Heart right ventricle (tissue), 16 donors: Measurements from ENCODE around the gene SELENOP. TPM values are rescaled to one million over a fixed set of nuclear protein-coding genes. Genes with fewer than 3 reads are reported as not detected.
A peak's percentile ranks its signal among the peaks of the same experiment; 100 is the strongest.
"Not testable (repeated sequence)": the region's sequence is repeated elsewhere in the genome, so short reads cannot be mapped to it uniquely, and the experiment has no call there.

Source experiments
- ATAC-seq, 8 donors: fragments of 200-7000 bp; cut with Tn5 transposase; one replicate each; pipeline ENCODE4 v1.9.1; 2020; ENCODE audit warnings: mild to moderate bottlenecking in 8 of 8, moderate library complexity in 8 of 8, moderate number of reproducible peaks in 1 of 8
- DNase-seq, 2 donors: peaks; one replicate each; pipeline ENCODE4 v3.0.0-alpha.2; 2020
- H3K27ac ChIP-seq, 10 donors: fragments of 200-600 bp; sonication (generic) in 2 of 10; one replicate each; pipeline versions ENCODE4 v1.5.0 to v1.8.0; 2020 to 2022; ENCODE audit warnings: mild to moderate bottlenecking in 3 of 10
- H3K27me3 ChIP-seq, 7 donors: fragments of 200-600 bp; one replicate each; pipeline ENCODE4 v1.8.0; 2021 to 2022; ENCODE audit warnings: mild to moderate bottlenecking in 2 of 7
- H3K36me3 ChIP-seq, 9 donors: fragments of 200-600 bp; sonication (generic) in 1 of 9; one replicate each; pipeline versions ENCODE4 v1.5.0 to v1.8.0; 2020 to 2022; ENCODE audit warnings: mild to moderate bottlenecking in 2 of 9
- H3K4me1 ChIP-seq, 9 donors: fragments of 200-600 bp; sonication (generic) in 1 of 9; one replicate each; pipeline versions ENCODE4 v1.5.0 to v1.8.0; 2020 to 2022; ENCODE audit warnings: mild to moderate bottlenecking in 4 of 9
- H3K4me3 ChIP-seq, 10 donors: fragments of 200-600 bp; sonication (generic) in 2 of 10; one replicate each; pipeline versions ENCODE4 v1.5.0 to v1.8.0; 2020 to 2022; ENCODE audit warnings: mild to moderate bottlenecking in 7 of 10, moderate library complexity in 2 of 10
- H3K9me3 ChIP-seq, 11 donors: fragments of 200-600 bp in 10 of 11; sonication (generic) in 2 of 11; one replicate each; pipeline versions ENCODE4 v1.5.0 to v1.8.0; 2013 to 2022; ENCODE audit warnings: mild to moderate bottlenecking in 2 of 11, control low read depth in 1 of 11, moderate library complexity in 1 of 11
- WGBS, 2 donors: extraction: QIAGEN DNeasy Blood & Tissue Kit; methylation state at CpG; one replicate each; pipeline ENCODE4 v1.1.7; 2013; ENCODE audit warnings: inconsistent platforms in 1 of 2; 5-methylcytosine and 5-hydroxymethylcytosine counted together
- intact Hi-C, 10 donors: fragments of 100-400 bp; cut with DNase I; formaldehyde crosslinking; loops; one replicate each; pipeline versions ENCODE4 v1.11.1 to v1.14.2; 2022
- polyA plus RNA-seq, 2 donors: library from polyadenylated mRNA; stranded (reverse); fragments of 200-250 nt; gene quantifications; one replicate each; pipeline ENCODE4 v1.2.3, GENCODE V29; 2013
- total RNA-seq, 10 donors: library from RNA; stranded (reverse); fragmentation: NEBNext Ultra II Directional in 3 of 10; extraction: Animal tissue kit (Norgen Biotek cat#: 25700) in 3 of 10; gene quantifications; one replicate each; pipeline versions ENCODE4 v1.2.1 to v1.2.4, GENCODE V29; 2021 to 2023
- TF ChIP-seq, protein P1 (sequence below), 9 donors: fragments of 200-600 bp; sonication (generic) in 2 of 9; IDR thresholded peaks; one replicate each; pipeline versions ENCODE4 v1.5.0 to v1.8.0; 2021 to 2022; ENCODE audit warnings: antibody characterized with exemption in 9 of 9, mild to moderate bottlenecking in 5 of 9, moderate library complexity in 1 of 9
- donor health status: Arrhythmogenic right ventricular cardiomyopathy.
- donor health status: ischemic (EF 13 %, LVEDD 7.1; RV severe dilation, severe dysfunction).
- donor health status: healthy with polysubstance abuse.
- donor health status: DM: no; HTN: yes; CAD: no.
- donor health status: DM: no; HTN: no; CAD: no.
- donor health status: ischemic (EF 25% LVEDD 6.9; RV normal size, moderate dysfunction).
- donor health status: ischemic (EF 25% LVEDD 5.7; RV mildly dilated, moderate dysfunction).
- donor health status: healthy.
- donor health status: DM: yes; HTN: yes; CAD: no.
- donor health status: Ischemic cardiomyopathy.
- donor health status: ischemic (EF 35%, LVEDD 5.7; RV mildly dilated, moderate dysfunction).
- donor health status: nonischemic (EF 11% LVEDD 7.7; RV severe dilation, severe dysfunction).
- donor health status: DM: yes; HTN: yes; CAD: no.
- donor health status: PGD.
- donor health status: ischemic (EF 29% LVEDD 5.4; RV normal size, mild dysfunction).
- donor health status: nonischemic (EF 23%, LVEDD 6.1; RV moderate dilation, normal function).

Gene SELENOP
- total and polyA plus RNA-seq, 12 donors: 45.9 to 373 (median 169) TPM

DNA sequence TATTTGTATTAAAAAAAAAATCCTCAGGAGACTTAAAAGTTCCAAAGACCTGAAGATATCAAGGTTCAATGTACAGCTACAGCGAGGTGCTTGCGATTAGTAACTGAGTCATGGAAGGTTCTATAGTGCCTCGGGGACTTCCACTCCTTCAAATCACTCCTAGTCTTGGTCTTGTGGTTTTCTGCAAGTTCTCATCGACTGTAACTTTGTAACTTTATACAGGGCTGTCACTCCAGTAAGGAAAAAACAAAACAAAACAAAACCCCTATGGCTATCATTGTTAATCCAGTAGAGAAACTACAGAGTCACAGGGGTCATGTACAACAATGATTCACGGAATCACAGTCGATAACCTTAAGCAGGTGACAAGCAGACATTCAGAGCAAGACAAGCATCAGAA lies 39.8 kb upstream of the SELENOP start:
- Histone ChIP-seq H3K4me3 (no peak overlapping the region), H3K9me3 (peaks cover 0 to 3% (median 0%) of the 10 kb centered on the region in 11 donors), H3K27ac (no peak overlapping the region), H3K36me3 (no peaks in the 10 kb centered on the region), H3K27me3 (no peaks in the 10 kb centered on the region), H3K4me1 (peaks cover 0 to 10% (median 0%) of the 10 kb centered on the region in 9 donors)
- WGBS, 2 donors: 87 to 92% methylated on average over 6 of the region's 6 CpGs
- no peak for DNase-seq
- ATAC-seq: no peak
- intact Hi-C loops: no loop called here
- TF ChIP-seq, protein P1, sequence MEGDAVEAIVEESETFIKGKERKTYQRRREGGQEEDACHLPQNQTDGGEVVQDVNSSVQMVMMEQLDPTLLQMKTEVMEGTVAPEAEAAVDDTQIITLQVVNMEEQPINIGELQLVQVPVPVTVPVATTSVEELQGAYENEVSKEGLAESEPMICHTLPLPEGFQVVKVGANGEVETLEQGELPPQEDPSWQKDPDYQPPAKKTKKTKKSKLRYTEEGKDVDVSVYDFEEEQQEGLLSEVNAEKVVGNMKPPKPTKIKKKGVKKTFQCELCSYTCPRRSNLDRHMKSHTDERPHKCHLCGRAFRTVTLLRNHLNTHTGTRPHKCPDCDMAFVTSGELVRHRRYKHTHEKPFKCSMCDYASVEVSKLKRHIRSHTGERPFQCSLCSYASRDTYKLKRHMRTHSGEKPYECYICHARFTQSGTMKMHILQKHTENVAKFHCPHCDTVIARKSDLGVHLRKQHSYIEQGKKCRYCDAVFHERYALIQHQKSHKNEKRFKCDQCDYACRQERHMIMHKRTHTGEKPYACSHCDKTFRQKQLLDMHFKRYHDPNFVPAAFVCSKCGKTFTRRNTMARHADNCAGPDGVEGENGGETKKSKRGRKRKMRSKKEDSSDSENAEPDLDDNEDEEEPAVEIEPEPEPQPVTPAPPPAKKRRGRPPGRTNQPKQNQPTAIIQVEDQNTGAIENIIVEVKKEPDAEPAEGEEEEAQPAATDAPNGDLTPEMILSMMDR (IDR thresholded peaks at IDR 0.05): no peak

DNA sequence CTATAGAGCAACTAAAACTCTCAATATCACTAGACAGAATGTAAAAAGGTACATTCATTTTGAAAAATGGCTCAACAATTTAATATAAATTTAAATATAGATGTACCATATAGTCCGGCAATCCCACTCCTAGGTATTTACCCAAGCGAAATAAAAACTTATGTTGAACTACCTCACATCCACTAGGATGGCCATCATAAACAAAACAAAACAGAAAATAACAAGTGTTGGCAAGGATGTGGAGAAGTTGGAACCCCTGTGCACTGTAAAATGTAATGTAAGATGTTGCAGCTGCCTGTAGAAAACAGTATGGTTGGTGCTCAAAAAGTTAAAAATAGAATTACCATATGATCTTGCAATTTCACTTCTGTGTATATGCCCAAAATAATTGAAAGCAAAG lies 36.9 kb upstream of the SELENOP start:
- no peak for DNase-seq
- Histone ChIP-seq H3K36me3 (no peaks in the 10 kb centered on the region), H3K27ac (no peak overlapping the region), H3K4me1 (peaks cover 0 to 6% (median 3%) of the 10 kb centered on the region in 9 donors), H3K9me3 (peaks cover 0 to 3% (median 0%) of the 10 kb centered on the region in 11 donors), H3K27me3 (no peaks in the 10 kb centered on the region), H3K4me3 (no peak overlapping the region)
- ATAC-seq: no peak
- TF ChIP-seq, protein P1 (IDR thresholded peaks at IDR 0.05): no peak
- intact Hi-C loops: no loop called here
- WGBS, 2 donors: 95 to 96% methylated on average over 2 of the region's 2 CpGs

DNA sequence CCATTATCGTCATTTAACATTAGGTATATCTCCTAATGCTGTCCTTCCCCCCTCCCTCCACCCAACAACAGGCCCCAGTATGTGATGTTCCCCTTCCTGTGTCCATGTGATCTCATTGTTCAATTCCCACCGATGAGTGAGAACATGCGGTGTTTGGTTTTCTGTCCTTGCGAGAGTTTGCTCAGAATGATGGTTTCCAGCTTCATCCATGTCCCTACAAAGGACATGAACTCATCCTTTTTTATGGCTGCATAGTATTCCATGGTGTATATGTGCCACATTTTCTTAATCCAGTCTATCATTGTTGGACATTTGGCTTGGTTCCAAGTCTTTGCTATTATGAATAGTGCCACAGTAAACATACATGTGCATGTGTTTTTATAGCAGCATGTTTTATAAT lies 32.7 kb upstream of the SELENOP start:
- ATAC-seq, DNase-seq, H3K36me3 ChIP-seq, H3K4me3 ChIP-seq, intact Hi-C loops, H3K27me3 ChIP-seq, H3K9me3 ChIP-seq: not testable (repeated sequence)
- peak overlapping the region in 1 of 10 donors; percentile 68 for H3K27ac ChIP-seq
- WGBS, 2 donors: 97 to 98% methylated on average over 4 of the region's 4 CpGs
- peaks cover 2 to 44% (median 29%) of the 10 kb centered on the region in 9 donors for H3K4me1 ChIP-seq

DNA sequence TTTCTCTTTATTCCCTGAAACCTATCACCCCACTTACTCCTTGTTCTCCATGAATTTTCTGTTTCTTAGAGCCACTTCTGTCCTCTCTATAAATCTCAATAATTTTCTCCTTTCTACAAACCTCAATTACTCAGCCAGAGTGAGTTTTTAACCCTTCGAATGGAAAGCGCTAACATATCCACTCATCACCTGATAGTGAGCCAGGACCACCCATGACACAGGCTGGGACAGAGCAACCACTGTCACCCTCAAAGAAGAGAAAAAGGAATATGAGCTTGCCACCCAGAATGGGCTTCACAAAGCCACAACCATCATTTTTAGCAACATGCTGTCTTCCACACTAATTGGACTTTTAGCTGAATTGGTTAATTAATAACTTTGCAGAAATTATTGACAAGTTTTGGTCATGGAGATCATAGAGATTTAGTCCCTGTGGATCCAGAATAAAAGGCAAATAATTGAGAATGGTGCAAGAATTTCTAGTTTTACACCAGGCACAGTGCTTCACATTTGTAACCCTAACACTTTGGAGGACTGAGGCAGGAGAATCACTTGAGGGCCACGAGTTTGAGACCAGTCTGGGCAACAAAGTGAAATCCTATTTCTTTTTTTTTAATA lies 32.1 kb upstream of the SELENOP start:
- no peak for ATAC-seq
- Histone ChIP-seq H3K27ac (peak overlapping the region in 7 of 10 donors; percentile 47 to 78 (median 60)), H3K27me3 (no peaks in the 10 kb centered on the region), H3K4me3 (no peak overlapping the region), H3K9me3 (no peaks in the 10 kb centered on the region), H3K36me3 (no peaks in the 10 kb centered on the region), H3K4me1 (peaks cover 2 to 46% (median 29%) of the 10 kb centered on the region in 9 donors)
- TF ChIP-seq, protein P1 (IDR thresholded peaks at IDR 0.05): no peak
- 64 to 67% methylated on average over 3 of the region's 3 CpGs for WGBS, 2 donors
- intact Hi-C loops: no loop called here
- DNase-seq: no peak

DNA sequence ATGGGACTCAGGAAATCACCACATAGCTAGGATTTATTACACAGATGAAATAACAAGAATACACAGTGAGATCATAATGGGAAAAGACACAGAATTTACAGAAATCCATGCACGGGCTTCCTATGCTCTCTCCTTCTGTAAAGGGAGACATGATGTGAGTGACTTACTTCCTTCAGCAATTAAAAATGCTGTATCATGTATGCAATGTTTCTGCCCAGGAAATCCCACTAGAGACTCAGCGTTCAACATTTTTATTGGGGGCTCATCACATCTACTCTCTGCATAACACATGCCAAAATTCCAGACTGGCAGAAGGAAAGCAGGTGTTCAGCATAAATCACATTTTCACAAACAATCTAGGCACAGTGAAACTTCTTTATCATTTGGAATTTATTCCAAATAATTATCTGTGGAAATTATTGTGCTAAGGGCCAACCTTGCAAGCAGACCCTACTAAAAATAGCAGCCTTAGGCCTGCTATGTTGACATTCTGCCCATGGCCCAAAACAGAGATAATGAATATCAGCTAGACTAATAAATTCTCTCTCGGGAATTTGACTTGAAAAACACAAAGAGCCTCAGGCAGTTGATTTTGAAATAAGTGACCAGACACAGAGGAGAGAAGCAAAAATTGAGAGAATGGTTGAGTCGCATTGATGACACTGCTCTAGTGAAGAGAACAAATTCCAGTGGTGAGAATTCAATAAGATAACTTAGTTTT lies 31.4 kb upstream of the SELENOP start:
- no peaks in the 10 kb centered on the region for H3K9me3 ChIP-seq
- TF ChIP-seq, protein P1 (IDR thresholded peaks at IDR 0.05): no peak
- H3K36me3 ChIP-seq: no peaks in the 10 kb centered on the region
- intact Hi-C loops: no loop called here
- ATAC-seq (peak in 6 of 8 donors; percentile 43 to 76 (median 48)), DNase-seq (no peak)
- H3K27ac ChIP-seq: peak overlapping the region in 8 of 10 donors; percentile 20 to 78 (median 58)
- no peak overlapping the region for H3K4me3 ChIP-seq
- H3K27me3 ChIP-seq: no peaks in the 10 kb centered on the region
- WGBS, 2 donors: 25 to 39% methylated on average over 4 of the region's 4 CpGs
- peaks cover 2 to 46% (median 29%) of the 10 kb centered on the region in 9 donors for H3K4me1 ChIP-seq
